Measurements from ENCODE around the gene NPR2. TPM values are rescaled to one million over a fixed set of nuclear protein-coding genes. Genes with fewer than 3 reads are reported as not detected.

Gene NPR2
- total RNA-seq, 4 donors from 2014 or later, result 12.7 to 39.3 (median 34.5) TPM

Small RNA genes within 50 kb of the gene (small RNA-seq; reads per million reads assigned to genes)
- 0 to 0.13 (median 0.04) reads per million in 4 donors for gene HINT2

Other genes starting within 250 kb of the NPR2 start
- 10 to 100 TPM; 38.2 to 77.1 (median 40.2) TPM for gene TESK1, start 186.3 kb upstream of the NPR2 start, total RNA-seq
- 1 to 10 TPM; 1.0 to 2.0 (median 1.5) TPM for gene CD72, start 173.2 kb upstream of the NPR2 start, total RNA-seq
- 1 to 10 TPM in 3 of 4 donors, not detected in 1; 1.2 to 1.6 (median 1.6) TPM for gene SIT1, start 140.7 kb upstream of the NPR2 start, total RNA-seq
- gene RMRP, start 133.6 kb upstream of the NPR2 start, total RNA-seq, result 1,000 to 10,000 TPM; 1,650 to 4,855 (median 3,807) TPM
- 10 to 100 TPM; 61.9 to 94.2 (median 87.0) TPM for gene CCDC107, start 133.3 kb upstream of the NPR2 start, total RNA-seq
- gene ARHGEF39, start 126.4 kb upstream of the NPR2 start, total RNA-seq, result 1 to 10 TPM in 2 of 4 donors, under 1 TPM in 2; 0.52 to 2.2 (median 0.81) TPM
- gene CA9, start 117.7 kb upstream of the NPR2 start, total RNA-seq, result 1 to 10 TPM in 1 of 4 donors, not detected in 3; 3.9 TPM
- gene TPM2, start 101.7 kb upstream of the NPR2 start, total RNA-seq, result over 10,000 TPM in 3 of 4 donors, 1,000 to 10,000 TPM in 1; 7,572 to 13,568 (median 12,084) TPM
- gene TLN1, start 59.4 kb upstream of the NPR2 start, total RNA-seq, result 1,000 to 10,000 TPM in 3 of 4 donors, 100 to 1,000 TPM in 1; 888 to 1,583 (median 1,047) TPM
- 100 to 1,000 TPM in 1 of 4 donors, 10 to 100 TPM in 3; 75.0 to 104 (median 83.7) TPM for gene CREB3, start 58.9 kb upstream of the NPR2 start, total RNA-seq
- gene GBA2, start 42.4 kb upstream of the NPR2 start, total RNA-seq, result 10 to 100 TPM; 35.3 to 81.1 (median 54.3) TPM
- gene RGP1, start 42.3 kb upstream of the NPR2 start, total RNA-seq, result 10 to 100 TPM; 19.7 to 34.4 (median 23.4) TPM
- 1 to 10 TPM in 1 of 4 donors, not detected in 3; 2.0 TPM for gene MSMP, start 37.3 kb upstream of the NPR2 start, total RNA-seq
- 1 to 10 TPM in 3 of 4 donors, under 1 TPM in 1; 0.81 to 2.1 (median 1.4) TPM for gene SPAG8, start 20.7 kb downstream of the NPR2 start, total RNA-seq
- gene HINT2, start 23.5 kb downstream of the NPR2 start, total RNA-seq, result 10 to 100 TPM; 12.7 to 29.4 (median 18.7) TPM
- gene FAM221B, start 37.1 kb downstream of the NPR2 start, total RNA-seq, result not detected
- 10 to 100 TPM; 11.7 to 23.8 (median 18.6) TPM for gene TMEM8B, start 37.6 kb downstream of the NPR2 start, total RNA-seq
- not detected for gene OR13J1, start 78.8 kb downstream of the NPR2 start, total RNA-seq
- gene HRCT1, start 114.6 kb downstream of the NPR2 start, total RNA-seq, result 10 to 100 TPM in 3 of 4 donors, 1 to 10 TPM in 1; 4.0 to 32.7 (median 17.0) TPM
- gene SPAAR, start 117.9 kb downstream of the NPR2 start, total RNA-seq, result 1 to 10 TPM in 3 of 4 donors, under 1 TPM in 1; 0.62 to 5.5 (median 2.6) TPM
- not detected for gene OR2S2, start 166.6 kb downstream of the NPR2 start, total RNA-seq
- 10 to 100 TPM; 12.6 to 29.5 (median 18.6) TPM for gene RECK, start 245.3 kb downstream of the NPR2 start, total RNA-seq